Ovary (tissue), 3 donors: Measurements from ENCODE around the gene LIPM.

Experiments used
- EP300 ChIP-seq: sonication (generic); formaldehyde crosslinking; IDR thresholded peaks from one replicate; pipeline ENCODE4 v1.6.1; 2017; ENCODE audit warnings: antibody characterized with exemption
- POLR2A ChIP-seq: fragments of 450-650 bp; IDR thresholded peaks from one replicate; pipeline ENCODE4 v1.6.1; 2017; ENCODE audit warnings: antibody characterized with exemption, mild to moderate bottlenecking, moderate library complexity
- TF ChIP-seq, protein P1 (sequence below), 3 donors: fragments of 450-650 bp in 2 of 3; fragments of 200-600 bp in 1 of 3; IDR thresholded peaks; one replicate each; pipeline versions ENCODE4 v1.5.1 to v1.8.0; 2016 to 2022; ENCODE audit warnings: antibody characterized with exemption in 3 of 3, mild to moderate bottlenecking in 1 of 3
- donor health status: DM: no; HTN: no; CAD: no.

DNA sequence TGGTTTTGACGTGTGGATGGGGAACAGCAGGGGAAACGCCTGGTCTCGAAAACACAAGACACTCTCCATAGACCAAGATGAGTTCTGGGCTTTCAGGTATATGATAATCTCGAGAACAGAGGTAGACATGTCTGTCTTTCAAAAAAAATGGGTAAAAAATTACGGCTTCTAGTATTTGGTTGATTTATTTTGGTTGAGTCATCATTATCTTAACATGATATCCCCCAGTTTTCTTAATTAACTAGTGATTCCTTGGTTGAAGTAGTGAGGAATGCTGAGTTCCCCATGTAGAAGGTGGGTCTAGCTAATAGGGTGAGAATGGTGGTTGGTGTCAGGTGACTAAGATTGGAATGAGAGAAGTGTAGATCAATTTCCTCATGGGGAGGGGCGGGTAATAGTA lies 10.7 kb downstream of the LIPM start:
- TF ChIP-seq, protein P1, sequence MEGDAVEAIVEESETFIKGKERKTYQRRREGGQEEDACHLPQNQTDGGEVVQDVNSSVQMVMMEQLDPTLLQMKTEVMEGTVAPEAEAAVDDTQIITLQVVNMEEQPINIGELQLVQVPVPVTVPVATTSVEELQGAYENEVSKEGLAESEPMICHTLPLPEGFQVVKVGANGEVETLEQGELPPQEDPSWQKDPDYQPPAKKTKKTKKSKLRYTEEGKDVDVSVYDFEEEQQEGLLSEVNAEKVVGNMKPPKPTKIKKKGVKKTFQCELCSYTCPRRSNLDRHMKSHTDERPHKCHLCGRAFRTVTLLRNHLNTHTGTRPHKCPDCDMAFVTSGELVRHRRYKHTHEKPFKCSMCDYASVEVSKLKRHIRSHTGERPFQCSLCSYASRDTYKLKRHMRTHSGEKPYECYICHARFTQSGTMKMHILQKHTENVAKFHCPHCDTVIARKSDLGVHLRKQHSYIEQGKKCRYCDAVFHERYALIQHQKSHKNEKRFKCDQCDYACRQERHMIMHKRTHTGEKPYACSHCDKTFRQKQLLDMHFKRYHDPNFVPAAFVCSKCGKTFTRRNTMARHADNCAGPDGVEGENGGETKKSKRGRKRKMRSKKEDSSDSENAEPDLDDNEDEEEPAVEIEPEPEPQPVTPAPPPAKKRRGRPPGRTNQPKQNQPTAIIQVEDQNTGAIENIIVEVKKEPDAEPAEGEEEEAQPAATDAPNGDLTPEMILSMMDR (IDR thresholded peaks at IDR 0.05) = no peak
- TF ChIP-seq POLR2A (no peak), EP300 (no peak)
